ACHN (cell line): ENCODE data around the gene TMEM88.
"Not testable (repeated sequence)": the region's sequence is repeated elsewhere in the genome, so short reads cannot be mapped to it uniquely, and the experiment has no call there.

Experiments
- DNase-seq: peaks from one replicate; pipeline ENCODE4 v3.0.0-alpha.2; 2015
- in situ Hi-C: cut with HindIII; loops from 2 replicates; pipeline ENCODE4 v1.10.0; 2017; ENCODE audit warnings: low sequenced_read_pairs, low pct_ligation_motif_present, low pct_unique_long_range_greater_than_20kb

TMEM88 gene, protein sequence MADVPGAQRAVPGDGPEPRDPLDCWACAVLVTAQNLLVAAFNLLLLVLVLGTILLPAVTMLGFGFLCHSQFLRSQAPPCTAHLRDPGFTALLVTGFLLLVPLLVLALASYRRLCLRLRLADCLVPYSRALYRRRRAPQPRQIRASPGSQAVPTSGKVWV

DNA sequence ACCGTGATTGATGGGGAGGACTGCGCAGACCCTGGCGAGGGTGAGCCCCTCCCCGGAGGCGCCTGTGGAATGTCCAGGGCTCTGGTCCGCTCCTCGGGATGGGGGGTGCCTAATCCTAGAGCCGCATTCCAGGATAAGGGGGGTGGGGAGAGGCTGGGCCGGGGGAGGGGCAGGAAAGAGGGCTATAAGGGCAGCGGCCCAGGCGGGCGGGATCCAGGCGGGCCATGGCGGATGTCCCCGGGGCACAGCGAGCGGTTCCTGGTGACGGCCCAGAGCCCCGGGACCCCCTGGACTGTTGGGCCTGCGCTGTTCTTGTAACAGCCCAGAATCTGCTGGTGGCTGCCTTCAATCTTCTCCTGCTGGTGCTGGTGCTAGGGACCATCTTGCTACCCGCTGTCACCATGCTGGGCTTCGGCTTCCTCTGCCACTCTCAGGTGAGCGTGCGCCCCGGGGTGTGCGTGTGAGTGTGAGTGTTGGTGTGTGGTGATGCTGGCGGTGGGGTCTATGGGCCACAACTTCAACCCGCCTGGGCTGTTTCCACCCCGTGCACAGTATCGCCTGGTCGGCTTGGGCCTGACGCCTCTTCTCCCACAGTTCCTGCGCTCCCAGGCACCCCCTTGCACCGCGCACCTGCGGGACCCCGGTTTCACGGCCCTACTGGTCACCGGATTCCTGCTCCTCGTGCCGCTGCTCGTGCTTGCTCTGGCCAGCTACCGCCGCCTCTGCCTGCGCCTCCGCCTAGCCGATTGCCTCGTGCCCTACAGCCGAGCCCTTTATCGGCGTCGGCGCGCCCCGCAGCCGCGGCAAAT is at the start of gene TMEM88:
TMEM88 (plus strand) TSS at position 216 of the 809 bp plus-strand sequence; CDS start at position 225, 9 bp downstream.
- DNase-seq, result no peak
- in situ Hi-C loops, result no loop called here

DNA sequence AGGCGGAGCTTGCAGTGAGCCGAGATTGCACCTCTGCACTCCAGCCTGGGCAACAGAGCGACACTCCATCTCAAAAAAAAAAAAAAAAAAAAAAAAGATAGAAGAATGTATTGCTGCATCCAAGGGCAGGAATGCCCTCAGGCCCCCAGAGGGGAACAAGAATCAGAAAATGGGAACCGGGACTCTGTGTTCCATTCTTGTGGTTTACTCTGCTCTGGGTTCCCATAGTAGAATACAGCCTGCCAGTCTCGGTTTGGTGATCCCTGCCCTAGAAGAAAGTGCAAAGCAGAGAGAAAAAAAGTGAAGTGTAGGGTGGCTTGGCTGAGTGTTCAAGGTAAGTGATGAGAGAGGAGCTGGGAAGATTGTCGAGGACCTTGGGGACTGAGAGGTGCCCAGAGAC is 48.3 kb upstream of the TMEM88 start:
- in situ Hi-C loops, result no loop called here

DNA sequence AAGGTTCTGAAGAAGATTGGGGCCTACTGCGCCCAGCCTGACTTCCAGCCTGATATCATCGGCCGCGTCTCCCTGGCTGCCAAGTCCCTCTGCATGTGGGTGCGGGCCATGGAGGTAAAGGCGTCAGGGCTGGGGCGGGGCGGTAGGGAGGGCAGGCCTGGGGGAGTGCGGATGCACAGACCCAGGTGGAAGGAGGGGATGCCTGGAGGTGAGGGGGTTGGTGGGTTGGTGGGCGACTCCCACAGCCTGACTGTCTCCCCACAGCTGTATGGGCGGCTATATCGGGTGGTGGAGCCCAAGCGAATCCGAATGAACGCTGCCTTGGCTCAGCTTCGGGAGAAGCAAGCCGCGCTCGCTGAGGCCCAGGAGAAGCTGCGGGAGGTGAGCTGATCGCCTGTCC is 47.7 kb upstream of the TMEM88 start:
- no peak for DNase-seq
- in situ Hi-C loops, result no loop called here

More for the DNA sequence above, 48.3 kb upstream of the TMEM88 start:
- no peak for DNase-seq

DNA sequence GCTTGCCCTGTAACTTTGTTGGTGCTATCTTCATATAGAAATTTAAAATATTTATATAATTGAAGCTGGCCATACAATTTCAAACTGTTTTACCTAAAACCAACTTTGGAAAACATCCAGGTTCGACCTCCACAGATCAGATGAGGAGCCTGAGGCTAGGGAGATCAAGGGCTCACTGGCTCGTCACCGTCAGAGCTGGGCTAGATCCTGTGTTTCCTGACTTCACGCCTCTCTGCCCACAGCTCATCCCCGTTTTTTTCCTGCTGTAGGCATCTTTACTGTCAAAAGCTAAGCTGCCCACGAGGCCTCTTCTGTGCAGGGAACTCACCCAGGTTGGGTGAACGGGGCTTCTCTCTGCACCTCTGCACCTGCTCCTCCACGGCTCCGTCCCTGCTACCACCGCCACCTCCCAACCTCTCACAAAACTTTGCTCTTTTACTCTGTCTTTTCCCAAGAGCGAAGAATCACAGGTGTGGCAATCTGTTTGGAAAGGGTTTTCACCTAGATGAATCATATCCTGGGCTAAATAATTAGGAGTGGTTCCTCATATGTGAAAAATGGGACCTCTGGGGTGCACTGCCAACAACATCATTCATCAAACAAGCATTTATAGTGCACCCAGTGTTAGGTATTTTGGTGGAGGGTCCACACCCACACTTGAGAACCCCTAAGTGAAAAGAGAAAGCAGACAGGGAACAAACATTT is 45.6 kb upstream of the TMEM88 start:
- in situ Hi-C loops, result no loop called here
- no peak for DNase-seq

DNA sequence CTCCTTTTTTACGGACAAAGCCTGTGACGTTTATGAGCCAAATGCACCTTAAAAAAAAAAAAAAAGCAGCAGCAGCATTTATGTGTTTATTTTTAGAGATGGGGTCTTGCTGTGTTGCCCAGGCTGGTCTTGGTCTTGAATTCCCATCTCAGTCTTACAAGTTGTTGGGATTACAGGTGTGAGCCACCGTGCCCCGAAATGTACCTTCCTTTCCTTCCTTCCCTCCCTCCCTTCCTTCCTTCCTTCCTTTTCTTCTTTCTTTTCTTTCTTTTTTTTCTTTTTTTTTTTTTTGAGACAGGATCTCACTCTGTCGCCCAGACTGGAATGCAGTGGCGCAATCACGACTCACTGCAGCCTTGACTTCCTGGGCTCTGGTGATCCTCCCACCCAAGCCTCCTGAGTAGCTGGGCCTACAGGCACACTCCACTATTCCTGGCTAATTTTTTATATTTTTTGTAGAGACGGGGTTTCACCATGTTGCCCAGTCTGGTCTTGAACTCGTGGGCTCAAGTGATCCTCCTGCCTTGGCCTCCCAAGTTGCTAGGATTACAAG is 45.0 kb upstream of the TMEM88 start:
- not testable (repeated sequence) for DNase-seq

DNA sequence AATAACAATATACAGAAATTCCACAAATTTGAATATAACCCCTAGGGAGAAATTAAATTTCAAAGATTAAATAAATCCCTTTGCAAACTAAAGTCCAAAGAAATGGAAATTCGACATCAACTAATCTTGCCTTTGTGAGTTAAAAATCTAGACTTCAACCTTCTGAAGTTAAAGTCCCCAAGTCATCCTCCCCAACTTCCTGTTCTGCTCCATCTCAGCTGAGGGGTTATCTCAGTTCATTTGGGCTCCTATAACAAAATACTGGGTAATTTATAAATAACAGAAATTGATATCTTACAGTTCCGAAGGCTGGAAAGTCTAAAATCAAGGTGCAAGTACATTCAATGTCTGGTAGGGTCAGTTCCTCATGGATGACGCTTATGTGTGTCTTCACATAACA is 43.6 kb upstream of the TMEM88 start:
- DNase-seq, result no peak
- in situ Hi-C loops, result no loop called here

More for the DNA sequence above, 45.0 kb upstream of the TMEM88 start:
- in situ Hi-C loops, result not testable (repeated sequence)

DNA sequence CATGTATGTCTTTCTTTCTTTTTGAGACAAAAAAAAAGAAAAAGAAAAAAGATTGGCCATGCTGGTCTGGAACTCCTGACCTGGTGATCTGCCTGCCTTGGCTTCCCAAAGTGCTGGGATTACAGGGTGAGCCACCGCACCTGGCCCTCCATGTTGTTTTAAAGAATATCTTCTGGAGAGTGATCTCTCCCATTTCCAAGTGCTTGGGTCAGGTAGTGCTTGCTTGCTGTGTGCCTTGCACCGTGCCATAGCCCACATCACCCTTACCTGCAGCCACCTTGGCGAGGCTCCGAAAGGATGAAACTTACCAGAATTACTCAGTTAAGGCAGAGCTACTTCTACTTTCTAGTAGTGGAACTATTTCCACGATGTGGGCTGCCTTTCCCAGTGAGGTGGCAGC is 39.9 kb upstream of the TMEM88 start:
- DNase-seq, result no peak
- in situ Hi-C loops, result no loop called here

DNA sequence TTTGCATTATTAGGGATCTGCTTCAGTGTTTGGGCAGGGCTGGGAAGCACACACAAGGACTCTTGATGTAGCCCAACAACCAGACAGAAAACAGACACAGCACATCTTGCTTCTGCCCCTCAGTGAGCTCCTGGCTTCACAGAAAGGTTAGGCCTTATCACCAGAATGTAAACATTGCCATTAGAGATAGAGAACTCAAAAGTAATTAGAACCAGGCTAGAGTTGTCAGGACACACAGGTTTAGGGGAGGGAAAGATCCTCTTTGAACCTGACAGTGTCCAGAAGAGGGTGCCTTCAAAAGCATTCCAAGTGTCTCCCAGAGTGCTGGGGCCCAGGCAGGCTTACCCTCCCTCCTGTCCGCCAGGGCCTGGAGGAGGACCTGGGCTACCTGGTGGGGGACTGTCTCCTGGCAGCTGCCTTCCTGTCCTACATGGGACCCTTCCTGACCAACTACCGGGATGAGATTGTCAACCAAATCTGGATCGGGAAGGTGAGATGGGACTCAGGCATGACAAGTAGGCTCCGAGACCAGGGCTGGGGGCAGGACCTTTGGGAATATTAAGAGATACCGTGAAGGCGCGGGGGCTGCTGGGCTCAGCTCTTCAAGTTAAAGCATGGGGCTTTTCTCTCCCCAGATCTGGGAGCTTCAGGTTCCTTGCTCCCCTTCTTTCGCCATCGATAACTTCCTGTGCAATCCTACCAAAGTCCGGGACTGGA is 37.8 kb upstream of the TMEM88 start:
- in situ Hi-C loops, result no loop called here
- DNase-seq, result no peak

DNA sequence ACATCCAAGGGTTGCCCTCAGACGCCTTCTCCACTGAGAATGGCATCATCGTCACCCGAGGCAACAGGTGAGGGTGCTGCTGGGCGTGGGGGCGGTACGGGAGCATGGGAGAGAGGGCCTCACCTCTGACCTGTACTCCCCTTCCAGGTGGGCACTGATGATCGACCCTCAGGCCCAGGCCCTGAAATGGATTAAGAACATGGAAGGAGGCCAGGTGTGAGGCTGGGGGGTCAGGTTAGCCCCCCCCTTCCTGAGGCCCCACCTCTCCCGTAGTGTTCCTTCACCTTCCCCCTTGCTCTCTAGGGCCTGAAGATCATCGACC is 37.3 kb upstream of the TMEM88 start:
- in situ Hi-C loops, result no loop called here
- no peak for DNase-seq

DNA sequence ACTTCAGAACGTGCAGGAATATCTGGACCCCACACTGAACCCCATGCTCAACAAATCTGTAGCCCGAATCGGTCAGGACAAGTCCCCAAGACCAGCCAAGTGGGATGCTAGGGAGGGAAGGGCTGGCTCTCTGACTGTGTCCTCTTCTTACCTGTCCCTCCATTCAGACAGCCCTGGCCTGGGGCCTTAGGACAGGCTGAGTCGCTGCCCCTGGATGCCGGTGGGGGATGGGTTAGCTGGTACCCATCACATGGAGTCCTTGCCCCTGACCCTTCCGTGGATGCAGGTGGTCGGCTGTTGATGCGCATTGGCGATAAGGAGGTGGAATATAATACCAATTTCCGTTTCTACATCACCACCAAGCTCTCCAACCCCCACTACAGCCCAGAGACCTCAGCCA is 36.8 kb upstream of the TMEM88 start:
- in situ Hi-C loops, result no loop called here
- DNase-seq, result no peak

DNA sequence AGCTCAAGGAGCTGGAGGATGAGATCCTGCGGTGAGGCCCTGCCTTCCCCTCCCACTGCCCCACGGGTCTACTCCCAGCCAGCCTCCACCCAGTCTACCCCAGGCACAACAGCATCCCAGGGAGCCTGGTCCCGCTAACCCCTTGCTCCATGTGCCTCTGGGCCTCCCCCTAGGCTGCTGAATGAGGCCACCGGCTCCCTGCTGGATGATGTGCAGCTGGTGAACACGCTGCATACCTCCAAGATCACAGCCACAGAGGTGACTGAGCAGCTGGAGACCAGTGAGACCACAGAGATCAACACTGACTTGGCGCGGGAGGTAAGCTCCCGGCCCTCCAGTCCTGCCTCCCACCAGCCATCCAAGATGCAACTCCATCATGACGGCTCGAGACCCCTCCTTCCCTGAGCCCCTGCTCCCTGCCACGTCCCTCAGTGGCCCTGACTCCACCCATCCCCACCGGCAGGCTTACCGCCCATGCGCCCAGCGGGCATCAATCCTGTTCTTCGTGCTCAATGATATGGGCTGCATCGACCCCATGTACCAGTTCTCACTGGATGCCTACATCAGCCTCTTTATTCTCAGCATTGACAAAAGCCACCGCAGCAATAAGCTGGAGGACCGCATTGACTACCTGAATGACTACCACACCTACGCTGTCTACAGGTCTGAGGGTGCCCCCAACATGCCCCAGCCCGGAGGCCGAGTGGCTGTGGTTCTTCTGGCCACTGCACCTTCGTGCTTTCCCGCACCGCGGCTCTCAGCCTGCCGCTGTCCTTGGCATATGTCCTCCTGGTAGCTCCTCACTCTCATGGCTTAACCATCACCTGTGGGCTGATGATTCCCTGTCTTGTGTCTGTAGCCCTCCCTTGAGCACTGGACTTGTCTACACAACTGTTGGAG is 35.9 kb upstream of the TMEM88 start:
- in situ Hi-C loops, result no loop called here
- no peak for DNase-seq

DNA sequence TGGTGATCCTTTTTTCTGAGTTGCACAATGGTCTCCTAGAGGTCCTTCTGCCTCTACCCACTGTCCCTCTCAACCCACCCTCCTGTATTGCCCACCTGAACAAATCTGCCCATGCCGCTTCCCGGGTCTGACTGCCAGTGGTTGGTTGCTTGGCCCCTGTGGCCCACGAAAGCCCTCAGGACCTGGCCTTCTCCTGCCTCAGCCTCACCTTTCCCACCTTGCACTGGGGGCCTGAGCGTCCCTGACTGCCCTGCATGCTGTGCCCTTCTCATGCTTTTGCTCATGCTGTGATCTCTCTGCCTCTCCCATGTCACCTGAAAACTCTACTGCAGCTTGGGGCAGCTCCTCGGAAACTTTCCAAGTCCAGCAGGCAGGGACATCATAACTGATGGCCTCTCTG is 34.6 kb upstream of the TMEM88 start:
- in situ Hi-C loops, result no loop called here
- DNase-seq, result no peak

DNA sequence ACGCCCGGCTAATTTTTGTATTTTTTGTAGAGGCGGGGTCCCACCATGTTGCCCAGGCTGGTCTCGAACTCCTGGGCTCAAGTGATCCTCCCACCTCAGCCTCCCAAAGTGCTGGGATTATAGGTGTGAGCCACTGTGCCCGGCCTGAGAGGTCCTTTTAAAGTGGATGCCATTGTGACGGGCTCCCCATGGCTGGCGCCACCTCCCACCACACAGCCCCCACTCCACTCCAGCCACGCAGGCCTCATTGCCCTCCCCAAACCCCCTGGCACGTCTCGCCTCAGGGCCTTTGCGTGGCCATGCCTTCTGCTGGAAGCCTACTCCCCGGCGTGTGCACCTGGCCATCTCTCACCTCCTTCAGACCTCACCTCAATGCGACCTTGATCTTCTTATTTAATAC is 32.7 kb upstream of the TMEM88 start:
- no peak for DNase-seq

DNA sequence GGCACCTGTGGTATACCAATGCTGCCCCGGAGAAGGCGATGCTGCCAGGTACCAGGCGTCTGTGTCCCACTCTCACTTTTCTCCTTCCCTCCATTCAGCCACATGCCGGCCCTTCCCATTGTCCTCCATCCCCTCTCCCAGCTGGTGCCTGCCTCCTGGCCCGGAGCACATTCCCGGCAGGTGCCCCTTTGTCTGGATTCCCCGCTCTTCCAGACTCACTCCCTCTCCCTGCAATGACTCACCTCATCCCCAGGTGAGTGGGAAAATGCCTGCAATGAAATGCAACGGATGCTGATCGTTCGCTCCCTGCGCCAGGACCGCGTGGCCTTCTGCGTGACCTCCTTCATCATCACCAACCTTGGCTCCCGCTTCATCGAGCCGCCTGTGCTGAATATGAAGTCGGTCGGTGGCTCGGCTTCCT is 31.3 kb upstream of the TMEM88 start:
- no peak for DNase-seq
- in situ Hi-C loops, result no loop called here

More for the DNA sequence above, 32.7 kb upstream of the TMEM88 start:
- in situ Hi-C loops, result no loop called here

DNA sequence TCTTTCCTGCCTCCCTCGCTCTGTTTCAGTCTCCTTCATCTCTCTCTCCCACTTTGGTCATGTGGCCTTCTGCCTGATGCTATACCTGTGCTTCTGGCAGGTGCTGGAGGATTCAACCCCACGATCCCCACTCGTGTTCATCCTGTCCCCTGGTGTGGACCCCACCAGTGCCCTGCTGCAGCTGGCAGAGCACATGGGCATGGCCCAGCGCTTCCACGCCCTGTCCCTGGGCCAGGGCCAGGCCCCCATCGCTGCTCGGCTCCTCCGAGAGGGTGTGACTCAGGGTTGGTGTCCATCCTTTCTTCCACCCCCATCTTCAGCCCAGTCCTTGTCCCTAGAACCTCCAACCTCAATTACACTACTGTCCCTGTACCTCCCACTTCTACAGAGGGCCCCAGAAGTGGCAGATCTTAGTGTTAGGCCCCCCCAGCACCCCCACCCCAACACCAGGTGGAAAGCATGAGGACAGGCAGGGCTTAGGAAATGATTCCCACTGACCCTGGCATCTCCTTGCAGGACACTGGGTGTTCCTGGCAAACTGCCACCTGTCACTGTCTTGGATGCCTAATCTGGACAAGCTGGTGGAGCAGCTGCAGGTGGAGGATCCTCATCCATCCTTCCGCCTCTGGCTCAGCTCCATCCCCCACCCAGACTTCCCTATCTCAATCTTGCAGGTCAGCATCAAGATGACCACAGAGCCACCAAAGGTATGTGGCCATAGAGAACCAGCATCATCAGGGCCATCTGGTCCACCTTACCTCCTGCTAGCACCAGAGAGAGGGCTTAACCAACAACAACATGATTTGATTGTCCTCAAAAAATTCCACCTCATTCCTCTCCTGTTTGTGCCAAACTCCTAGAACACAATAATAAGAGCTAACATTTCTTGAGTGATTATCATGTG is 30.6 kb upstream of the TMEM88 start:
- in situ Hi-C loops, result no loop called here
- no peak for DNase-seq

DNA sequence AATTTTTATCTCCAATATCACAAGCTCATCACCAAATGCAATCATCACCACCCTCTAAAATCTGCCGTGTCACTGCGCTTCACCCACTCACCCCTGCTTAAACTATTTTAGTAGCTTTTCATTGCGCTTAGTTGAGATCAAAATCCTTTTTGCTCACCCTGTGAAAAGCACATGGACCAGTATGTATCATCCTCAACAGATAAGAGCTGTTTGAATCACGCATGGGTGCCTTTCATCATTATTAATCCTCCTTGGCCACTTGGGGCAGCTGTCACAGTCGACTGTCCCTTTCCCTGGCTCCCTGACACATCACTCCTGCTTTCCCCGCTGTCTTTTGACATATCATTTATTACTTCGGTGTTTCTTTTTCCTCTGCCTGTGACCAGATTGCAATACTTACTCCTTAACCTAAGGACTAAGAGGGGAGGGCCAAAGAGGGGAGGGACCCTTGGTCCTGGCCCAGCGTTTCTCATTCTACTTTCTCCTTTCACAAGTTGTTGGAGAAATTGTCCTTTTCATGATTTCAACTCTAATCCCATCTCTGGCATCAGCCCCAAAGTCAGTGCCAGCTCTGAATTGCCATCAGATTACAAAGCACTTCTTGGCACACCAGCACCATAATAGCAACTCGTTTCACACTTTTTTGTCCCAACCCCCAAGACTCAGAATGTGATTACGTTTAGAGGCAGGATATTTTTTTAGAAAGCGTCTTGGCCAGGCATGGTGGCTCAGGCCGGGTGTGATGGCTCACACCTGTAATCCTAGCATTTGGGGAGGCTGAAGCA is 29.5 kb upstream of the TMEM88 start:
- DNase-seq, result no peak
- in situ Hi-C loops, result no loop called here
